ENCODE data around the gene WNT3A. TPM values are rescaled to one million over a fixed set of nuclear protein-coding genes. Genes with fewer than 3 reads are reported as not detected.

Gene WNT3A
- total and polyA plus RNA-seq, 10 donors, result not detected

DNA sequence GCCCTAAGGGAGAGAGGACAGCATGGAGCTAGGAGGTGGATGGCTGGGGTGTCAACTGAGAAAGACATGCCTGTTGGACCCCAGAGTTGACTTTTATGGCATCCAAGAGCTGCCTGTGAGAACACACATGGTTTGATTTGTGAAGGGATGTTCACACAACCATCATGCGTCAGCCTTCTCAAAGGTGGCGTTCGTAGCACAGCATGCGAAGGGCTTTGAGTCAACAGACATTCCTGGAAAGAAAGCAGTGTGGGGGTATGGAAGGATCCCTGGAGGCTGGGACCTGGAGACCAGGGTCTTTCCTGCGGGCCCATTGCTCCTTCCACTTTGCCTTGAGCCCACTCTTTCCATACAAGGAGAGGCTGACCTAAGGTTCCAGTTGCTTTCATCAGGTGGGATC lies 6.4 kb upstream of the WNT3A start:
- no peaks in the 10 kb centered on the region for H3K36me3 ChIP-seq
- no peak overlapping the region for H3K27ac ChIP-seq
- no peak overlapping the region for H3K4me3 ChIP-seq
- H3K9me3 ChIP-seq, result peaks cover 0 to 34% (median 31%) of the 10 kb centered on the region in 8 donors
- 93 to 96% (median 94%) methylated on average over 5 of the region's 5 CpGs for WGBS, 5 donors
- H3K4me1 ChIP-seq, result peaks cover 0 to 11% (median 0%) of the 10 kb centered on the region in 6 donors
- no peak for TF ChIP-seq POLR2A (IDR thresholded peaks at IDR 0.05)
- TF ChIP-seq, protein P1, sequence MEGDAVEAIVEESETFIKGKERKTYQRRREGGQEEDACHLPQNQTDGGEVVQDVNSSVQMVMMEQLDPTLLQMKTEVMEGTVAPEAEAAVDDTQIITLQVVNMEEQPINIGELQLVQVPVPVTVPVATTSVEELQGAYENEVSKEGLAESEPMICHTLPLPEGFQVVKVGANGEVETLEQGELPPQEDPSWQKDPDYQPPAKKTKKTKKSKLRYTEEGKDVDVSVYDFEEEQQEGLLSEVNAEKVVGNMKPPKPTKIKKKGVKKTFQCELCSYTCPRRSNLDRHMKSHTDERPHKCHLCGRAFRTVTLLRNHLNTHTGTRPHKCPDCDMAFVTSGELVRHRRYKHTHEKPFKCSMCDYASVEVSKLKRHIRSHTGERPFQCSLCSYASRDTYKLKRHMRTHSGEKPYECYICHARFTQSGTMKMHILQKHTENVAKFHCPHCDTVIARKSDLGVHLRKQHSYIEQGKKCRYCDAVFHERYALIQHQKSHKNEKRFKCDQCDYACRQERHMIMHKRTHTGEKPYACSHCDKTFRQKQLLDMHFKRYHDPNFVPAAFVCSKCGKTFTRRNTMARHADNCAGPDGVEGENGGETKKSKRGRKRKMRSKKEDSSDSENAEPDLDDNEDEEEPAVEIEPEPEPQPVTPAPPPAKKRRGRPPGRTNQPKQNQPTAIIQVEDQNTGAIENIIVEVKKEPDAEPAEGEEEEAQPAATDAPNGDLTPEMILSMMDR (IDR thresholded peaks at IDR 0.05 in 8 of 11, conservative IDR thresholded peaks at IDR 0.05 in 3 of 11), result no peak
- TF ChIP-seq POLR2AphosphoS5 (IDR thresholded peaks at IDR 0.05), result no peak
- peaks cover 0 to 63% (median 24%) of the 10 kb centered on the region in 7 donors for H3K27me3 ChIP-seq (replicated peaks in 1 of 7)
- peak; percentile 24 for DNase-seq
- intact Hi-C loops (cut with DNase I; ENCODE audit: low total_unique reads), result no loop called here

DNA sequence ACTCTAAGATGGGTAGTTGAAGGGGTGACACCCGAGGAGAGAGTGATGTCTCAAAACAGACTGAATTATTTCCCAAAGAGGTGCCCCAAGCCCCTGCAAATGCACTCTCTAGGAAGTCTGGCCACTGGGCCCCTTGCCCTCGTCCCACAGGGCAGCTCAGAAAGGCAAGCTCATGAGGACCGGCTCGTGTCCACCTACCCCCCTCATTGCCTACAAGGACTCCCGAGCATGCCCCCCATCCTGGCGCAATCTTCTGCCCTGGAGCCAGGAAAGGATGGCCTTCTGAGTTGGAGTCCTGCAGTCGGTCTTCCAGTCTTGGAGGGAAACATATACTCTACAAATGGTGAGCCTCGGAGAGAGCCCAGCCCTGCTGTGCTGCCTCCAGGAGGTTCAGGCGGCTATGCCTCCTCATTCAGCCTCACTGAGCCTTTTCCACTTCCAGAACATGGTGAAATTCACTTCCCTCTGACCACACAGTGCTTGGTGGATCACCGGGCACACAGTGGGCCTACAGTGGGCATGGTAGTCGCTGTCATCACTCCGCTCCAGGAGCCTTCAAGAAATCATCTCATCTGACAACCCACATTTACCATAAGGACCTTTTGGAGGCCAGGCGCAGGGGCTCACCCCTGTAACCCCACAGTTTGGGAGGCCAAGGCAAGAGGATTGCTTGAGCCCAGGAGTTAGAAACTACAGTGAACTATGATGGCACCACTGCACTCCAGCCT lies 5.8 kb upstream of the WNT3A start:
- TF ChIP-seq POLR2AphosphoS5 (IDR thresholded peaks at IDR 0.05) (no peak), POLR2A (IDR thresholded peaks at IDR 0.05) (no peak)
- TF ChIP-seq, protein P1 (IDR thresholded peaks at IDR 0.05 in 8 of 11, conservative IDR thresholded peaks at IDR 0.05 in 3 of 11), result no peak
- Histone ChIP-seq H3K4me1 (peaks cover 0 to 15% (median 2%) of the 10 kb centered on the region in 6 donors), H3K27me3 (replicated peaks in 1 of 7) (peaks cover 0 to 69% (median 30%) of the 10 kb centered on the region in 7 donors), H3K4me3 (no peak overlapping the region), H3K27ac (no peak overlapping the region), H3K9me3 (peaks cover 0 to 28% (median 26%) of the 10 kb centered on the region in 8 donors), H3K36me3 (no peaks in the 10 kb centered on the region)
- WGBS, 5 donors, result 79 to 88% (median 82%) methylated on average over 12 to 13 of the region's 13 CpGs
- intact Hi-C loops (cut with DNase I; ENCODE audit: low total_unique reads), result no loop called here
- peak; percentile 39 for DNase-seq

DNA sequence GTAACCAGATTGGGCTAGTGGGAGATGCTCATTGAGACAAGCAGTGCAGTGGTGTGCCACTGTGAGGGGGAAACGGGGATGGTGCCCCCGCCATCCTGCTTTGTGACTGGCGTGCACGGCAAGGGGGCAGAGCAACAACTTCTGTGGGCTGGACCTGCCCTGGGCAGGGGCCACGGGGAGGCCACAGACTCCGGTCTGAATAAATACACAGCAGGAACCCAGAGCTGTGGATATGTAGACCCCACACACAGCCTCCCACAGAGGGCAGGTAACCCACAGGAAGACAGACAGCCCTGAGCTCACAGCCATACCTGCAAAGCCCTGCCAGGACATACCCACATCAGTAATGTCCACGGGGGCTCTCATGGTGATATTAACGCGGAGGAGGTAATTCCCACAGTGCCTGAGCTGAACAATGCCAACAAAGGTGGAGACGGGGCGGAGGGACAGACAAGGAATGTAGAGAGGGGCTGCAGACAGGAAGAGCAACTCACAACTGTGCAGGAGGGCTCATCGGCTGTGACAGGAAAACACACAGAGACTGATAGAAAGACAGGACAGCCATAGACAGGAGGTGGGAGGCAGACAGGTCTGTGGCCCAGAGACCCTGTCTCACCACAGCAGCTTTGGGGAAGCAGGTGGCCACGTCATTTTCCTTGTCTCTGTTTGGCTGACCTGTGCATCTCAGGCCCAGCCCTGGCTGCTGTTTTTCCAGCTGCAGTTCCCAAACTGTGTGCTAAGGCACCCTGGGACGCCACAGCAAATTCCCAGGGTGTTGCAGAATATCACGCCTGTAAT lies 4.9 kb upstream of the WNT3A start:
- Histone ChIP-seq H3K9me3 (peaks cover 0 to 19% (median 17%) of the 10 kb centered on the region in 8 donors), H3K36me3 (no peaks in the 10 kb centered on the region), H3K27ac (no peak overlapping the region), H3K4me1 (peaks cover 0 to 22% (median 8%) of the 10 kb centered on the region in 6 donors), H3K4me3 (no peak overlapping the region), H3K27me3 (replicated peaks in 1 of 7) (peaks cover 0 to 77% (median 37%) of the 10 kb centered on the region in 7 donors)
- intact Hi-C loops (cut with DNase I; ENCODE audit: low total_unique reads), result no loop called here
- TF ChIP-seq POLR2AphosphoS5 (IDR thresholded peaks at IDR 0.05) (no peak), POLR2A (IDR thresholded peaks at IDR 0.05) (no peak)
- TF ChIP-seq, protein P1 (IDR thresholded peaks at IDR 0.05 in 8 of 11, conservative IDR thresholded peaks at IDR 0.05 in 3 of 11), result no peak
- WGBS, 5 donors, result 72 to 78% (median 73%) methylated on average over 15 of the region's 15 CpGs
- DNase-seq, result peak; percentile 50

DNA sequence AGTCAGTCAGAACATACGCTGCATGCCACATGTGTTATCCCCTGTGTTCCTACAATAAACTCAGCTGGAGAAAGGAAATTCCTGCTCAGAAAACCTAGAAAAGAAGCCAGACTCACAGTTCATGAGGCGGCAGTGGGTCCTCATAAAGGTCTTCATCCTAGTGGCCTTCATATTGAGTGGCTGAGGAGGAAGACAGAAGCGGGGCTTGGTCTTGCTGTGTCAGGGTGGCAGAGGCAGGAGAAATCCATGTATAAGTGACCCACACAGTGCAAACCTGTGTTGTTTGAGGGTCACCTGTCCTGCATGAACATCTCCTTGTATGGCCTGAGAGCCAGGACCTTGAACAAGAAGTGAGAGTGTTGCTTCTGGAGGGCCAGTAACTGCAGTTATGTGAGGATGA lies 4.0 kb upstream of the WNT3A start:
- TF ChIP-seq POLR2A (IDR thresholded peaks at IDR 0.05) (no peak), POLR2AphosphoS5 (IDR thresholded peaks at IDR 0.05) (no peak)
- TF ChIP-seq, protein P1 (IDR thresholded peaks at IDR 0.05 in 8 of 11, conservative IDR thresholded peaks at IDR 0.05 in 3 of 11), result no peak
- no peak overlapping the region for H3K4me3 ChIP-seq
- intact Hi-C loops (cut with DNase I; ENCODE audit: low total_unique reads), result no loop called here
- 78 to 94% (median 87%) methylated on average over 3 of the region's 3 CpGs for WGBS, 5 donors
- peaks cover 3 to 31% (median 15%) of the 10 kb centered on the region in 6 donors for H3K4me1 ChIP-seq
- H3K27me3 ChIP-seq (replicated peaks in 1 of 7), result peaks cover 0 to 86% (median 46%) of the 10 kb centered on the region in 7 donors
- H3K27ac ChIP-seq, result no peak overlapping the region
- H3K9me3 ChIP-seq, result peaks cover 0 to 10% (median 8%) of the 10 kb centered on the region in 8 donors
- peak; percentile 12 for DNase-seq
- H3K36me3 ChIP-seq, result no peaks in the 10 kb centered on the region

Measured in spleen (tissue), 11 donors.